Prostate gland (tissue), 2 donors: ENCODE data around the gene OCSTAMP. TPM values are rescaled to one million over a fixed set of nuclear protein-coding genes. Genes with fewer than 3 reads are reported as not detected.

ENCODE experiments used
- DNase-seq: peaks from one replicate; pipeline ENCODE4 v3.0.0-alpha.2; 2019; ENCODE audit warnings: low spot score
- H3K27ac ChIP-seq, 2 donors: fragments of 200-600 bp; sonication (generic); 2 replicates each; pipeline ENCODE4 v1.5.1; 2017 to 2019
- H3K27me3 ChIP-seq: fragments of 200-600 bp; sonication (generic); replicated peaks from 2 replicates; pipeline ENCODE4 v1.5.1; 2019; ENCODE audit not compliant: insufficient read depth
- H3K36me3 ChIP-seq, 2 donors: fragments of 200-600 bp; sonication (generic); 1 replicate in 1 of 2; 2 replicates in 1 of 2; pipeline versions ENCODE4 v1.5.1 to v1.8.1; 2017 to 2019
- H3K4me1 ChIP-seq: fragments of 200-600 bp; sonication (generic); replicated peaks from 2 replicates; pipeline ENCODE4 v1.5.1; 2019
- H3K4me3 ChIP-seq, 2 donors: fragments of 200-600 bp; sonication (generic); 2 replicates each; pipeline ENCODE4 v1.5.1; 2017 to 2019
- H3K9me3 ChIP-seq: fragments of 200-600 bp; sonication (generic); 2 replicates; pipeline ENCODE4 v1.5.1; 2017
- POLR2A ChIP-seq: fragments of 450-650 bp; IDR thresholded peaks from one replicate; pipeline ENCODE4 v1.6.1; 2016; ENCODE audit warnings: antibody characterized with exemption, mild to moderate bottlenecking
- POLR2AphosphoS5 ChIP-seq: sonication (generic); formaldehyde crosslinking; IDR thresholded peaks from one replicate; pipeline ENCODE4 v1.6.1; 2017; ENCODE audit warnings: antibody characterized with exemption
- WGBS: methylation state at CpG from one replicate; pipeline ENCODE4 v1.1.5; 2018; 5-methylcytosine and 5-hydroxymethylcytosine counted together
- intact Hi-C: fragments of 100-400 bp; cut with DNase I; formaldehyde crosslinking; loops from one replicate; pipeline ENCODE4 v1.14.2; 2022
- total RNA-seq, 2 donors: library from RNA; depleted of rRNA; stranded (reverse); fragments of >200 nt; gene quantifications; one replicate each; pipeline ENCODE4 v1.1.0, GENCODE V29; 2016
- TF ChIP-seq, protein P1 (sequence below), 4 experiments: fragments of 200-600 bp in 2 of 4; fragments of 450-650 bp in 2 of 4; sonication (generic) in 2 of 4; IDR thresholded peaks; 1 replicate in 3 of 4; 2 replicates in 1 of 4; pipeline ENCODE4 v1.5.1; 2016 to 2019; ENCODE audit warnings: antibody characterized with exemption in 4 of 4, mild to moderate bottlenecking in 2 of 4, moderate library complexity in 2 of 4

OCSTAMP gene
- total RNA-seq, 2 donors from 2014 or later, result not detected

DNA sequence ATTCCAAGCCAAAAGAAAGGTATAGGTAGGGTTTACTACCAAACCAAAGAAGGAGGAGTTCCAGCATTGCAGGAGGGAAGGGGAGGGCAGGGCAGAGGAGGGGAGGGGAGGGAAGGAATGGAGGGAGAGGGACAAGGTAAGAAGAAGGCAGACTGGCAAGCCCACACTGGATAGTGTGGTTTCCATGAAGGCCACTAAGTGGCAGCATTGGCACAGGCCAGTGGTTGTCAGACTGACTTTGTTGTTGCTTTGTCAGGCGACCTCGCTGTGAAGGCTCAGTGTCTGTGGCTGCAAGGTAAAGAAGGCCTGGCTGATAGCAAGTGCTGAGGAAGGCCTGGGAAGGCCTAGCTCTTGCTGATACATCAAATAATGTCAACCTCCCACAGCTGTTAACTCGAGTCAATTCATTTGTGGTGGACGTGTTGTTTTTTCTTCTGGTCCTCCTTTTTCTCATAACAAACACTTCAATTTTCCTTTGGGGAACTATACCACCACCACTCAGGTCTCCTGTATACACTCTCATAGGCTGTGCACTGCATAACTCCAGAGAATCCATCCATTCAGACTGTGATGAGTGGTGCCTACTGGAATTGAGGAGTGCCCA, 29.4 kb downstream of the OCSTAMP start:
- DNase-seq, result peak; percentile 51
- no peak overlapping the region for H3K4me3 ChIP-seq
- H3K27me3 ChIP-seq, result no peaks in the 10 kb centered on the region
- H3K27ac ChIP-seq, result no peak overlapping the region
- no peaks in the 10 kb centered on the region for H3K9me3 ChIP-seq
- 30% methylated on average over 4 of the region's 4 CpGs for WGBS
- no peaks in the 10 kb centered on the region for H3K4me1 ChIP-seq
- peak; percentile 49 for TF ChIP-seq POLR2AphosphoS5
- TF ChIP-seq, protein P1, sequence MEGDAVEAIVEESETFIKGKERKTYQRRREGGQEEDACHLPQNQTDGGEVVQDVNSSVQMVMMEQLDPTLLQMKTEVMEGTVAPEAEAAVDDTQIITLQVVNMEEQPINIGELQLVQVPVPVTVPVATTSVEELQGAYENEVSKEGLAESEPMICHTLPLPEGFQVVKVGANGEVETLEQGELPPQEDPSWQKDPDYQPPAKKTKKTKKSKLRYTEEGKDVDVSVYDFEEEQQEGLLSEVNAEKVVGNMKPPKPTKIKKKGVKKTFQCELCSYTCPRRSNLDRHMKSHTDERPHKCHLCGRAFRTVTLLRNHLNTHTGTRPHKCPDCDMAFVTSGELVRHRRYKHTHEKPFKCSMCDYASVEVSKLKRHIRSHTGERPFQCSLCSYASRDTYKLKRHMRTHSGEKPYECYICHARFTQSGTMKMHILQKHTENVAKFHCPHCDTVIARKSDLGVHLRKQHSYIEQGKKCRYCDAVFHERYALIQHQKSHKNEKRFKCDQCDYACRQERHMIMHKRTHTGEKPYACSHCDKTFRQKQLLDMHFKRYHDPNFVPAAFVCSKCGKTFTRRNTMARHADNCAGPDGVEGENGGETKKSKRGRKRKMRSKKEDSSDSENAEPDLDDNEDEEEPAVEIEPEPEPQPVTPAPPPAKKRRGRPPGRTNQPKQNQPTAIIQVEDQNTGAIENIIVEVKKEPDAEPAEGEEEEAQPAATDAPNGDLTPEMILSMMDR (IDR thresholded peaks at IDR 0.05), result peak in 3 of 4 experiments; percentile 60 to 83 (median 74)
- TF ChIP-seq POLR2A, result no peak
- H3K36me3 ChIP-seq, result no peaks in the 10 kb centered on the region
- intact Hi-C loops, result loop anchor here (5.0 kb wide), 1 partner anchor 161 kb away; no protein-coding TSS in a partner anchor

DNA sequence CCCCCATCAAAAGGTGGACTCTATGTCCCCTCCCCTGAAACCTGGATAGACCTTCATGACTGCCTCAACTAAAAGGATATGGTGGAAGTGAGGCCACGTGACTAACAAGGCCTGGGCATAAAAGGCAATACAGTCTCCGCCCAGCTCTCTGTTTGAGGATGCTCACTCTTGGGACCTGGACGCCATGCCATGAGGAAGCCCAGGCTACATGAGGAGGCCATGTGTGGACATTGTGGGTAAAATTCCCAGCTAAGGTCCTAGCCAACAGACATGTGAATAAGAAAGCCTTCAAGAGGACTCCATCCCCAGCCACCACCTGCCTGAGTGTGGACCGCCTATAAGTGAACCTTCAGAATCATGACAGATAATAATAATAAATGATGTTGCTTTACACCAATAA, 29.9 kb downstream of the OCSTAMP start:
- TF ChIP-seq POLR2AphosphoS5, result no peak
- TF ChIP-seq, protein P1 (IDR thresholded peaks at IDR 0.05), result no peak
- TF ChIP-seq POLR2A, result no peak
- H3K4me3 ChIP-seq, result no peak overlapping the region
- DNase-seq, result no peak
- WGBS, result 88% methylated on average over 4 of the region's 4 CpGs
- no peaks in the 10 kb centered on the region for H3K27me3 ChIP-seq
- H3K36me3 ChIP-seq, result no peaks in the 10 kb centered on the region
- H3K27ac ChIP-seq, result no peak overlapping the region
- intact Hi-C loops, result loop anchor here (5.0 kb wide), 1 partner anchor 162 kb away; no protein-coding TSS in a partner anchor
- no peaks in the 10 kb centered on the region for H3K4me1 ChIP-seq
- H3K9me3 ChIP-seq, result no peaks in the 10 kb centered on the region

DNA sequence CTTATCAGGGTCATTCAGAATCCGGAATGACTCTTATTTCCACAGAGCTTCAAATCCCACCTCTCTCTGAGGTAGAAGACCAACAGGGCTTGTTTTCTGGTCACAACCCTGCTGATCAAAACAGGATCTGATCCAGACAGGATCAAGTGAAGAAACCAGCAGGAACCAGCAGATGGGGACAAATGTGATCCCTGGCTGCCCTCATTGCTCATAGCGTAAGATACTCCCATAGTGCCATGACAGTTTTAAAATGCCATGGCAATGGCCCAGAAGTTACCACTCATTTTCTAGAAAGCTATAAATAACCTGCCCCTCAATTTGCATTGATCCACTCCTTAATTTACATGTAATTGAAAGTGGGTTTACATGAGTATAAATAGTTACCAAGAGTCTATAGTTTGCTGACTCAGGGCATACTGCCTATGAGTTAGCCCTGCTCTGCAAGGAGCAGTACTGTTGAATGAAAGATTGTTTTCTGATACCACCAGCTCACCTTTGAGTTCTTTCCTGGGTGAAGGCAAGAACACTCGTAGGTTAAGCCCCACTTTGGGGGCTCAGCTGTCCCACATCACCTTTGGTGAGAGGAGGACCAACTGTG, 30.9 kb downstream of the OCSTAMP start:
- no peak for DNase-seq
- TF ChIP-seq POLR2A, result no peak
- TF ChIP-seq, protein P1 (IDR thresholded peaks at IDR 0.05), result no peak
- Histone ChIP-seq H3K4me1 (no peaks in the 10 kb centered on the region), H3K9me3 (no peaks in the 10 kb centered on the region), H3K4me3 (no peak overlapping the region), H3K36me3 (no peaks in the 10 kb centered on the region), H3K27ac (no peak overlapping the region), H3K27me3 (no peaks in the 10 kb centered on the region)
- 77% methylated on average over 3 of the region's 3 CpGs for WGBS
- intact Hi-C loops, result loop anchor here (5.0 kb wide), 1 partner anchor 163 kb away; no protein-coding TSS in a partner anchor

DNA sequence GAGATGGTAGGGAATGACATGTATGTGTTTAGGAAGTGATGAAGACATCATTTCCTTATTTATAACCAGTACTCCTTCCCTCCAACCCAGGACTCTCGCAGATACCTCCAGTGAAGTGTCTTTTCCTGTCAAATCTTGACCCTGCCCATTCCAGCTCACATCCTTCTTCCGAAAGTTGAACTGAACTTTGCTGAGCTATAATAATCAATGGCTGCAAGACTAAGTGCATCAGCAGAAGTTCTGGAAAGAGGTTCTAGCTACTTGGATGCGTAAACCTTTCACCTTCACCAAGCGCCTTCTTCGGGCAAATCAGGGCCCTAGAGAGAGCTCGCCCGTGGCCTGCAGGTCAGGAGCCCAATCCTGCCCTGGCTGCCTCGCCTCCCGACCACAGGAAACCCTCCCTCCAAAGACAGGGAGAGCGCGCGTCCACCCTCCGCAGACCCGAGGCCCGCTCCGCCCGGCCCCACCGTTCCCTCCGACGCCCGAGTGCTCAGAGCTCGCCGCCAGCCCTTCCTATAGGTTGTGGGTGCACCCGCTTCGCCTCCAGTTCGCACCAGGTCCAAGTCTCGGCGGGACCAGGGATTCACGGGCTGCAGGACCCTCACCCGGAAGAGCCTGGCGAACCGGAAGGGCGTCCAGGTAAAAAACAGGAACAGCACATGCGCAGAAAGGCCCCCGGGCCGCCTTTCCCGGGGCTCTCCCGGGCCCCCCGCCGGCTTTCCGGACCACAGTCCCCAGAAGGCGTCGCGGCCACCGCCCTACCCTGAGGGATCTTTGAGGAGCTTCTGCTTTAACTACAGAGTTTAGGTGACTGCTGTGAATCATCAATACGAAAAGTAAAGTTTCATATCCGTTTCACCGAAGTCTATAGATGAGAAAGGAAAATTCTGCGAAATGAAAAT, 37.3 kb downstream of the OCSTAMP start, which contains the start of gene ZNF334:
Gene ZNF334 (minus strand): TSS at position 617 of the 902 bp plus-strand sequence. CDS start 1,457 bp downstream, outside the sequence.
- Histone ChIP-seq H3K36me3 (no peaks in the 10 kb centered on the region), H3K27ac (peak within 1 kb of the TSS; percentile 70 to 80), H3K4me1 (no peaks in the 10 kb centered on the region), H3K4me3 (peak within 1 kb of the TSS; percentile 59 to 77), H3K27me3 (no peaks in the 10 kb centered on the region), H3K9me3 (no peaks in the 10 kb centered on the region)
- intact Hi-C loops, result no loop called here
- DNase-seq, result peak; percentile 40
- WGBS, result 3% methylated on average over 49 of the region's 49 CpGs
- peak; percentile 76 for TF ChIP-seq POLR2AphosphoS5
- TF ChIP-seq, protein P1 (IDR thresholded peaks at IDR 0.05), result no peak
